ENCODE results near the gene C12orf42. TPM values are rescaled to one million over a fixed set of nuclear protein-coding genes. Genes with fewer than 3 reads are reported as not detected.
A peak's percentile ranks its signal among the peaks of the same experiment; 100 is the strongest.

C12orf42 gene
- total RNA-seq (not detected), polyA plus RNA-seq (not detected)
- long read RNA-seq, donor 1, result 0 reads
- long read RNA-seq, donor 2, result 0 reads
- long read RNA-seq, donor 3, result 0 reads
- long read RNA-seq, donor 4, result 0 reads
- long read RNA-seq, donor 5, result 0 reads
- long read RNA-seq, donor 6, result 0 reads
- long read RNA-seq, donor 7, result 0 reads
- long read RNA-seq, donor 8, result 0 reads
- long read RNA-seq, donor 9, result 0 reads
- long read RNA-seq, donor 10, result 0 reads

DNA sequence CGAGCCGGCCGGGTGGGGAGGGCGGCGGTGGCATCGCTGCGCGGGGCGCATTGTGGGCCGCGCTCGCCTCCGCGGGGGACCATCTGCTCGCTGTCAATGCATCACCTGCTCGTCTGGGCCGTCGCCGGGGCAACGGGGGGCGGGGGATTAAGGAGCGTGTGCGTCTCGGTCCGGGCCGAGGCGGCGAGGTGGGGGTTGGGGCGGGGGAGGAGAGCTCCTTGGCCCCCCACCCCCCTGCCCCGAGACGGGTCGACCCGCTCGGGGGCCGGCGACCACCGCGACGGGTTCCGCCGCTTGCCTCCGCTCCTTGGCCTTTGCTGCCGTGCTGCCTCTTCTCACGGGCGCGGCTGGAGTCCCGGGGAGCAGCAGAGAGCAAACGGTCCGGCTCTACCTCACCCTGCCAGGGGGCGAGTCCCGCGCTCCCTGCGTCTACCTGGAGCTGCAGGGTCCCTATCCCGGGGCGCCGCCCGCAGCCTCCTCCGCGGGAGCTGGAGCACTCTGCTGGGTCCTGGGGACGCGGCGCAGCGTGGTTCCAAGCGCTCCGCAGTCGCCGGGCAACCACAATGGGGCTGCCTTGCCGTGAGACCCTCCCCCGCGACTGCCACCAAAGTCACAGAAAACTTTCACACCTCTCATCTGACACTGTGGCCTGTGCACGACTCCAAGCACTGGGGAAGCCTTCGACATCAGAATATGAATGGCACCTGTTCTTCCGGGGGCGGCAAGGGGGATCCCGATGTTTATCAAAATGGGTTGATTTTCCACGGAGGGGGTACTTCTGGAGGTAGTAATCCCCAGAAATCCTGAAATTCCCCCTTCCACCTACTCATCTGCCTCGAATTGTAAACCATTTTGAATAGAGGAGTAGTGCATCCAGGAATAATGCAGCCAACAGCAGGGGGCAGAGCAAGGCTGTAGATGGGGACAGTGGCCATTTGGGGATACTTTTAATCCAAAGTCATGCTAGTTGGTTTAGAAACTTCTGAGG is at the start of gene C12orf42:
TSS of gene C12orf42 (minus strand) at position 500 of the 988 bp plus-strand sequence. CDS start 17,542 bp downstream, outside the sequence.
- H3K36me3 ChIP-seq, result no peaks in the 10 kb centered on the region
- TF ChIP-seq, protein P1, sequence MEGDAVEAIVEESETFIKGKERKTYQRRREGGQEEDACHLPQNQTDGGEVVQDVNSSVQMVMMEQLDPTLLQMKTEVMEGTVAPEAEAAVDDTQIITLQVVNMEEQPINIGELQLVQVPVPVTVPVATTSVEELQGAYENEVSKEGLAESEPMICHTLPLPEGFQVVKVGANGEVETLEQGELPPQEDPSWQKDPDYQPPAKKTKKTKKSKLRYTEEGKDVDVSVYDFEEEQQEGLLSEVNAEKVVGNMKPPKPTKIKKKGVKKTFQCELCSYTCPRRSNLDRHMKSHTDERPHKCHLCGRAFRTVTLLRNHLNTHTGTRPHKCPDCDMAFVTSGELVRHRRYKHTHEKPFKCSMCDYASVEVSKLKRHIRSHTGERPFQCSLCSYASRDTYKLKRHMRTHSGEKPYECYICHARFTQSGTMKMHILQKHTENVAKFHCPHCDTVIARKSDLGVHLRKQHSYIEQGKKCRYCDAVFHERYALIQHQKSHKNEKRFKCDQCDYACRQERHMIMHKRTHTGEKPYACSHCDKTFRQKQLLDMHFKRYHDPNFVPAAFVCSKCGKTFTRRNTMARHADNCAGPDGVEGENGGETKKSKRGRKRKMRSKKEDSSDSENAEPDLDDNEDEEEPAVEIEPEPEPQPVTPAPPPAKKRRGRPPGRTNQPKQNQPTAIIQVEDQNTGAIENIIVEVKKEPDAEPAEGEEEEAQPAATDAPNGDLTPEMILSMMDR (IDR thresholded peaks at IDR 0.05), result peak in 2 of 7 experiments; percentile 6 to 13
- TF ChIP-seq POLR2AphosphoS5 (IDR thresholded peaks at IDR 0.05), result no peak
- WGBS, 5 donors, result 2 to 6% (median 2%) methylated on average over 18 to 77 of the region's 77 CpGs
- no peaks in the 10 kb centered on the region for H3K9me3 ChIP-seq
- DNase-seq, result peak; percentile 31 to 77
- peaks cover 4 to 17% (median 16%) of the 10 kb centered on the region in 4 donors for H3K4me1 ChIP-seq
- intact Hi-C loops (cut with DNase I; ENCODE audit: low total_unique reads), result no loop called here
- H3K27ac ChIP-seq, result no peak within 1 kb of the TSS
- peaks cover 7 to 55% (median 27%) of the 10 kb centered on the region in 3 donors for H3K27me3 ChIP-seq
- peak within 1 kb of the TSS; percentile 45 to 58 (median 49) for H3K4me3 ChIP-seq

DNA sequence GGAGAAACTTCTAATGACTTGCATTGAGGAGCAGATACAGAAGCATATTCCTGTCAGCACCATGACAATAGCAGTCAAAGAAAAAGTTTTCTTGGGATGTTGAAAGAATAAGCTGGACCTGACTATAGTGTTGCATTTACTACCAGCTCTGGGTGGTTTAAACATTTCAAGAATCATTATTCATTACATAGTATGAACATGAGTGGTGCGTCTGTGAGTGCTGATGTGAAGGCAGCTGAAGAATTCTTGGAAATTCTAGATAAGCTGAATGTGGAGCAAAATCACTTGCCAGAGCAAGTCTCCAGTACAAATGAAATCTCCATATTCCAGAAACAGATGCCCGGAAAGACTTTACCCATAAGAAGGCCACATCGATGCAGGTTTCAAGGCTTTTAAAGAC is 46.3 kb upstream of the C12orf42 start:
- no peak for DNase-seq
- TF ChIP-seq POLR2AphosphoS5 (IDR thresholded peaks at IDR 0.05) (no peak), EP300 (IDR thresholded peaks at IDR 0.05) (no peak), POLR2A (IDR thresholded peaks at IDR 0.05) (no peak)
- TF ChIP-seq, protein P1 (IDR thresholded peaks at IDR 0.05), result no peak
- 88 to 97% (median 93%) methylated on average over 3 of the region's 3 CpGs for WGBS, 5 donors
- Histone ChIP-seq H3K4me1 (no peaks in the 10 kb centered on the region), H3K4me3 (no peak overlapping the region), H3K9me3 (no peaks in the 10 kb centered on the region), H3K36me3 (no peaks in the 10 kb centered on the region), H3K27me3 (no peaks in the 10 kb centered on the region), H3K27ac (no peak overlapping the region)
- intact Hi-C loops (cut with DNase I; ENCODE audit: low total_unique reads), result no loop called here

DNA sequence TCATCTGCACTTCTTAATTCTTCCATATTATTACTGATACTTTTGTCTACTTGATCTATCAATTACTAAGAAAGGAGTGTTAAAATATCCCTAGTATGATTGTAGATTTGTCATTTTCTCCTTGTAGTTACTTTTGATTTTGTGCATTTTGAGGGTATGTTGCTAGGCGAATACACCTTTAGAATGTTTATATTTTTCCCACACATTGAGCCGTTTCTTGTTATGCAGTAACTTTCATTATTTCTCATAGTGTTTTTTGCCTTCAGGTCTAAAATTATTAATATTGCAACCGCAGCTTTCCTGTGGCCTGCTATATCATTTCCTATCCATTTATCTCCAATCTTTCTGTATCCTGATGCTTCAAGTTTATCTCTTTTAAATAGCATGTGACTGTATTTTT is 44.6 kb upstream of the C12orf42 start:
- 56 to 71% (median 64%) methylated on average over 3 of the region's 3 CpGs for WGBS, 5 donors
- intact Hi-C loops (cut with DNase I; ENCODE audit: low total_unique reads), result no loop called here

DNA sequence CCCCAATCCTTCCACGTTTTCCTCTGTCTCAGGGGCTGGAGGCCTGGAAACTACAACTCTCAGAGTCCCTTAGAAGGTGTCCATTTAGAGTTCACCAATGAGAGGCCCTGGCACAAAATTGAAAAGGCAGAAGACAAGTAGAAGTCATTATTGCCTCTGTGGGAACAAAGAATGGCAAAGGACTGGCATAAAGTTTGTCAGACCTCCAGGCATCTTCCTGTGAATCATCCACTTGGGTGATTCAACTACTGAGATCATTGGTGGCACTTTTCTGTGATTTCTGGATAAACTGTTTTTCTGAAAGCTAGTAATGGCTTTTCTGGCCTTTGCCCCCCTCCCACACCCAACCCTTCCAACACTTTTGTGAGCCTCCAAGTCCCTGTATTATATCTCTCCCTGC is 42.6 kb upstream of the C12orf42 start:
- H3K27ac ChIP-seq, result no peak overlapping the region
- no peaks in the 10 kb centered on the region for H3K36me3 ChIP-seq
- no peaks in the 10 kb centered on the region for H3K9me3 ChIP-seq
- H3K27me3 ChIP-seq, result no peaks in the 10 kb centered on the region
- intact Hi-C loops (cut with DNase I; ENCODE audit: low total_unique reads), result no loop called here
- no peak overlapping the region for H3K4me3 ChIP-seq
- DNase-seq, result no peak
- H3K4me1 ChIP-seq, result no peaks in the 10 kb centered on the region
- TF ChIP-seq POLR2A (IDR thresholded peaks at IDR 0.05), result no peak
- no peak for TF ChIP-seq EP300 (IDR thresholded peaks at IDR 0.05)
- TF ChIP-seq POLR2AphosphoS5 (IDR thresholded peaks at IDR 0.05), result no peak
- TF ChIP-seq, protein P1 (IDR thresholded peaks at IDR 0.05), result no peak
- 42 to 63% (median 59%) methylated on average over 1 of the region's 1 CpG for WGBS, 5 donors

More for the DNA sequence above, 44.6 kb upstream of the C12orf42 start:
- no peaks in the 10 kb centered on the region for H3K9me3 ChIP-seq
- no peak overlapping the region for H3K4me3 ChIP-seq
- no peaks in the 10 kb centered on the region for H3K27me3 ChIP-seq
- no peak for TF ChIP-seq POLR2A (IDR thresholded peaks at IDR 0.05)
- TF ChIP-seq EP300 (IDR thresholded peaks at IDR 0.05), result no peak
- H3K4me1 ChIP-seq, result no peaks in the 10 kb centered on the region
- no peaks in the 10 kb centered on the region for H3K36me3 ChIP-seq
- no peak overlapping the region for H3K27ac ChIP-seq
- no peak for DNase-seq
